Measurements from ENCODE around the gene RGS12.

GRCh38 chr4:3247399-3248177 lies 45.2 kb upstream of the RGS12 start:
- TF ChIP-seq POLR2A (IDR thresholded peaks at IDR 0.05), result no peak
- no peak for TF ChIP-seq CTCF (IDR thresholded peaks at IDR 0.05)
- TF ChIP-seq EP300 (IDR thresholded peaks at IDR 0.05), result no peak
- no peak for TF ChIP-seq POLR2AphosphoS5 (IDR thresholded peaks at IDR 0.05)

Data from sigmoid colon (tissue), 4 donors.